Lower leg skin (tissue), 3 donors: ENCODE measurements around the gene PML.

Experiments
- POLR2A ChIP-seq, 2 donors: fragments of 450-650 bp; IDR thresholded peaks; one replicate each; pipeline ENCODE4 v1.6.1; 2016 to 2017; ENCODE audit warnings: antibody characterized with exemption in 2 of 2, mild to moderate bottlenecking in 1 of 2, moderate library complexity in 1 of 2
- TF ChIP-seq, protein P1 (sequence below), 3 donors: fragments of 450-650 bp; IDR thresholded peaks; one replicate each; pipeline ENCODE4 v1.5.1; 2016; ENCODE audit warnings: antibody characterized with exemption in 3 of 3, mild to moderate bottlenecking in 3 of 3, moderate library complexity in 2 of 3

GRCh38 chr15:74025436-74025835 is 30.9 kb downstream of the PML start:
- TF ChIP-seq, protein P1, sequence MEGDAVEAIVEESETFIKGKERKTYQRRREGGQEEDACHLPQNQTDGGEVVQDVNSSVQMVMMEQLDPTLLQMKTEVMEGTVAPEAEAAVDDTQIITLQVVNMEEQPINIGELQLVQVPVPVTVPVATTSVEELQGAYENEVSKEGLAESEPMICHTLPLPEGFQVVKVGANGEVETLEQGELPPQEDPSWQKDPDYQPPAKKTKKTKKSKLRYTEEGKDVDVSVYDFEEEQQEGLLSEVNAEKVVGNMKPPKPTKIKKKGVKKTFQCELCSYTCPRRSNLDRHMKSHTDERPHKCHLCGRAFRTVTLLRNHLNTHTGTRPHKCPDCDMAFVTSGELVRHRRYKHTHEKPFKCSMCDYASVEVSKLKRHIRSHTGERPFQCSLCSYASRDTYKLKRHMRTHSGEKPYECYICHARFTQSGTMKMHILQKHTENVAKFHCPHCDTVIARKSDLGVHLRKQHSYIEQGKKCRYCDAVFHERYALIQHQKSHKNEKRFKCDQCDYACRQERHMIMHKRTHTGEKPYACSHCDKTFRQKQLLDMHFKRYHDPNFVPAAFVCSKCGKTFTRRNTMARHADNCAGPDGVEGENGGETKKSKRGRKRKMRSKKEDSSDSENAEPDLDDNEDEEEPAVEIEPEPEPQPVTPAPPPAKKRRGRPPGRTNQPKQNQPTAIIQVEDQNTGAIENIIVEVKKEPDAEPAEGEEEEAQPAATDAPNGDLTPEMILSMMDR (IDR thresholded peaks at IDR 0.05), result no peak
- no peak for TF ChIP-seq POLR2A (IDR thresholded peaks at IDR 0.05)
